ENCODE measurements around the gene NR2E3. TPM values are rescaled to one million over a fixed set of nuclear protein-coding genes. Genes with fewer than 3 reads are reported as not detected.

Gene NR2E3
- total RNA-seq, 1 experiment from 2014 or later = 0.31 TPM

- H3K27ac ChIP-seq (ENCODE audit: insufficient read length, low read depth, low read length) = no peak overlapping the region
- no peak overlapping the region for H3K4me2 ChIP-seq (ENCODE audit: insufficient read depth, insufficient read length, low read length)
- H3K79me2 ChIP-seq (ENCODE audit: insufficient read depth, low read length) = no peaks in the 10 kb centered on the region
- H2AK5ac ChIP-seq (ENCODE audit: insufficient read length, low read length) = no peak overlapping the region
- H3T11ph ChIP-seq (ENCODE audit: low read length) = no peak overlapping the region
- no peak overlapping the region for H3K9ac ChIP-seq (ENCODE audit: extremely low read depth, insufficient read length, low read length)
- no CpG with 5 or more reads among the region's 3 CpGs for WGBS (ENCODE audit: extremely low coverage, insufficient read length, low lambda C conversion rate)
- Mint-ChIP-seq H3K9me3 (peaks cover 8 to 19% of the 10 kb centered on the region in 2 experiments; a peak in 4 of 5 replicates), H3K27ac (no peak overlapping the region), H3K4me1 (peaks cover 25 to 34% of the 10 kb centered on the region in 2 experiments), H3K36me3 (ENCODE audit: insufficient read depth in 1 of 3, low read depth in 3 of 3) (peaks cover 24 to 38% (median 33%) of the 10 kb centered on the region in 3 experiments), H3K27me3 (ENCODE audit: low read depth) (no peaks in the 10 kb centered on the region), H3K4me3 (no peak overlapping the region)
- no peaks in the 10 kb centered on the region for H3K4me1 ChIP-seq (ENCODE audit: insufficient read depth, low read length)
- no peaks in the 10 kb centered on the region for H3K23me2 ChIP-seq (ENCODE audit: insufficient read length, low read depth, low read length, poor library complexity, severe bottlenecking)
- H3K18ac ChIP-seq (ENCODE audit: insufficient read length, low read depth, low read length) = no peak overlapping the region
- DNase-seq = no peak
- H4K8ac ChIP-seq (replicated peaks; ENCODE audit: insufficient read length, low read depth, low read length) = no peak overlapping the region
- no peak overlapping the region for H3K56ac ChIP-seq (ENCODE audit: insufficient read length, low read depth, low read length)
- H4K20me1 ChIP-seq (ENCODE audit: control insufficient read depth, insufficient read depth, insufficient read length) = no peaks in the 10 kb centered on the region
- H3K14ac ChIP-seq (ENCODE audit: insufficient read depth, low read length) = no peak overlapping the region
- no peak overlapping the region for H2BK12ac ChIP-seq (ENCODE audit: insufficient read length, low read depth, low read length)
- H2BK20ac ChIP-seq (ENCODE audit: low read depth, low read length, poor library complexity, severe bottlenecking) = no peak overlapping the region
- no peak overlapping the region for H2AFZ ChIP-seq (ENCODE audit: low read length)
- H2BK5ac ChIP-seq (ENCODE audit: insufficient read length, low read length) = no peak overlapping the region
- no peaks in the 10 kb centered on the region for H3K27me3 ChIP-seq (ENCODE audit: insufficient read depth, low read length)
- H3K9me3 ChIP-seq (ENCODE audit: control insufficient read depth, low read depth, low read length) = no peaks in the 10 kb centered on the region
- H2BK15ac ChIP-seq (ENCODE audit: low read depth, low read length) = no peak overlapping the region
- no peak for TF ChIP-seq CTCF (conservative IDR thresholded peaks at IDR 0.05)
- H4K5ac ChIP-seq (ENCODE audit: insufficient read length, low read depth, low read length) = no peak overlapping the region
- no peak overlapping the region for H2BK120ac ChIP-seq (ENCODE audit: low read depth, low read length, poor library complexity, severe bottlenecking)
- H3K4ac ChIP-seq (ENCODE audit: low read depth, low read length) = no peak overlapping the region
- no peak overlapping the region for H4K91ac ChIP-seq (ENCODE audit: insufficient read length, low read depth, low read length)
- H3K79me1 ChIP-seq (ENCODE audit: insufficient read depth, low read depth, low read length, poor library complexity, severe bottlenecking) = no peaks in the 10 kb centered on the region
- H3K23ac ChIP-seq (ENCODE audit: insufficient read length, low read depth, low read length) = no peak overlapping the region
Observed at GRCh38 chr15:71822890-71823630, 12.7 kb downstream of the NR2E3 start.
